Camera-type eye (tissue), 1 donor: Measurements from ENCODE around the gene SCCPDH. TPM values are rescaled to one million over a fixed set of nuclear protein-coding genes. Genes with fewer than 3 reads are reported as not detected.

Source experiments
- total RNA-seq: library from RNA; depleted of rRNA; stranded (reverse); fragments of >200 nt; gene quantifications from one replicate; pipeline ENCODE4 v1.2.3, GENCODE V29; 2014

Gene SCCPDH
- 50.0 TPM for total RNA-seq

GRCh38 chr1:246724016-246724730 lies at the start of gene SCCPDH:
SCCPDH (plus strand) TSS chr1:246724409; CDS start chr1:246724423, 14 bp downstream.

Other genes starting within 250 kb of the SCCPDH start
- 37.1 TPM for gene SMYD3, start 217.1 kb upstream of the SCCPDH start, total RNA-seq
- 21.7 TPM for gene TFB2M, start 158.1 kb upstream of the SCCPDH start, total RNA-seq
- gene CNST, start 158.0 kb upstream of the SCCPDH start, total RNA-seq, result 40.8 TPM
- 43.1 TPM for gene AHCTF1, start 207.5 kb downstream of the SCCPDH start, total RNA-seq